ENCODE measurements around the gene TRIM63.

GRCh38 chr1:26112407-26112775 is 45.0 kb upstream of the TRIM63 start:
- TF ChIP-seq CTCF (IDR thresholded peaks at IDR 0.05), result no peak
- no peak for TF ChIP-seq POLR2A (IDR thresholded peaks at IDR 0.05)

Data from uterus (tissue), 2 donors.